Putamen (tissue), 1 donor: Measurements from ENCODE around the gene NEIL3.

Experiments
- DNase-seq: peaks from one replicate; pipeline ENCODE4 v3.0.0-alpha.2; 2016; ENCODE audit warnings: low spot score

NEIL3 gene, protein sequence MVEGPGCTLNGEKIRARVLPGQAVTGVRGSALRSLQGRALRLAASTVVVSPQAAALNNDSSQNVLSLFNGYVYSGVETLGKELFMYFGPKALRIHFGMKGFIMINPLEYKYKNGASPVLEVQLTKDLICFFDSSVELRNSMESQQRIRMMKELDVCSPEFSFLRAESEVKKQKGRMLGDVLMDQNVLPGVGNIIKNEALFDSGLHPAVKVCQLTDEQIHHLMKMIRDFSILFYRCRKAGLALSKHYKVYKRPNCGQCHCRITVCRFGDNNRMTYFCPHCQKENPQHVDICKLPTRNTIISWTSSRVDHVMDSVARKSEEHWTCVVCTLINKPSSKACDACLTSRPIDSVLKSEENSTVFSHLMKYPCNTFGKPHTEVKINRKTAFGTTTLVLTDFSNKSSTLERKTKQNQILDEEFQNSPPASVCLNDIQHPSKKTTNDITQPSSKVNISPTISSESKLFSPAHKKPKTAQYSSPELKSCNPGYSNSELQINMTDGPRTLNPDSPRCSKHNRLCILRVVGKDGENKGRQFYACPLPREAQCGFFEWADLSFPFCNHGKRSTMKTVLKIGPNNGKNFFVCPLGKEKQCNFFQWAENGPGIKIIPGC

GRCh38 chr4:177309522-177310371 lies at the start of gene NEIL3:
Gene NEIL3 (plus strand): TSS chr4:177309874. CDS start chr4:177309954, 80 bp downstream.
- peak; percentile 86 for DNase-seq

DNA sequence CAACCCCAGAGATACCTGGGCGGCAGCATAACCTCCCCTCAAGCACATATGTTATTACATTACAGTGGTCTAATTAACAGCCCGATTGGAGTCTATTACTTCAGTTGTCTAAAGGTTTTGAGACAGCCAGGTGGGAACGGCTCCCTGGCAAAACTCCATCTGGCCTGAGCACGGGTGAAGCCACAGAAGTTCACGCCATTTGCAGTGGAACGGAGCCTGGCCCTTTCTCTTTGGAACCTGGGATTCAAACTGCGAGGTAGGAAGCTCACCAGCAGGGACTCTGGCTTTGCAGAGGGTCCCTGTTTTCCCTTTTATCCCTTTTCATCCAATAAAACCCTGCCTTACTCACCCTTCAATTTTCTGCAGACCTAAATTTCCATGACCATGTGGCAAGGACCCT lies 45.9 kb upstream of the NEIL3 start:
- no peak for DNase-seq

- DNase-seq: no peak
Measured at GRCh38 chr4:177264788-177265422, 44.8 kb upstream of the NEIL3 start.

- DNase-seq: no peak
Measured at GRCh38 chr4:177265729-177266128, 43.9 kb upstream of the NEIL3 start.

- no peak for DNase-seq
Measured at GRCh38 chr4:177266506-177266905, 43.2 kb upstream of the NEIL3 start.

DNA sequence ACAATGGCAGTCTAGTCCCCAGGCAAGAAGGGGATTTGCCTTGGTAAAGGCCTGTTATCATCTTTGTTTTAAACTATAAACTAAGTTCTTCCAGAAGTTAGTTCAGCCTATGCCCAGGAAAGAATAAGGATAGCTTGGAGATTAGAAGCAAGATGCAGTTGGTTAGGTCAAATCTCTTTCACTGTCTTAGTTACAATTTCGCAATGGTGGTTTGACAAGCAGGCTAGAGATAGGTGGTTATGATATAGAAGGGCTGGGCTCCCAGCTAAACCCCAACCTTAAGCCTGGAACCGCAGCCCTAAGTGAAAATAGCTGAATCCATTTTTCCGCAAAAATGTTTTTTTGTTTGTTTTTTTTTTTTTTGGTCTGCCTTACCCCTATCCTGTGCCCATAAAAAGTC lies 41.8 kb upstream of the NEIL3 start:
- DNase-seq: no peak

- no peak for DNase-seq
Measured at GRCh38 chr4:177271091-177271490, 38.6 kb upstream of the NEIL3 start.

DNA sequence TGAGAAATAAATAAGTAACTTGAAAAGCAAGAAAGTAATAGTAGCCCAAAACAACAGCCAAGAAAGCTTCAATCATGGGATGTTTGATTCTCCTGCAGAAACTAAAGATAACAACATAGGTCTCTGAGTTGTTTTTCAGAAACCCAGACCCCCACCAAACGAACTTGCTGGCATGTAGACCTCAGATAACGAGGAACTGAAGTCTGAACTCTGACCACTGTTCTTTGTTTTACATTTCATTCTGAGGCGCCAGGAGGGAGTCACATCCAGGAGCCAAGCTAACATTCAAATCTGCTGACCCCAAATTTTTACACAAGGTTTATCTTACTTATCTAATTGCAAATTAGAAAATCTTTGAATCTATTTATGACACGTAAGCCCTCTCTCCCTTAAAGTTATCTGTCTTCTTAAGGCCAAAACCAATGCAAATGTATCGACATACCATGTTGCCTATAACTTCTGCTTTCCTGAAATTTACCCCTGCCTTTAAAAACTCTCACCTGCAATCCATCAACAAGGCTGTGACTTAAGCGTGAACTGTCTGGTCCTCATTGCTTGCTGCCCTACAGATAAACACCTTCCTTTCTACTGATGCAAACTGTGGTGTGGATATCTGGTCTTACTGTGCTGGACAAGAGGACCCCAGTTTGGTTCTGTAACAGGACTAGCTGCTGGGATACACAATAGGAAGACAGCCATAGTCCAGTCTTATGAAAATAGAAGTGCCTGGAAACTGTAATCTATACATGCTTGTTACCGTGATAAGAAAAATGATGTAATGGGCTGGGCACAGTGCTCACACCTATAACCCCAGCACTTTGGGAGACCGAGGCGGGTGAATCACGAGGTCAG lies 37.5 kb upstream of the NEIL3 start:
- no peak for DNase-seq

GRCh38 chr4:177275999-177276398 lies 33.7 kb upstream of the NEIL3 start:
- no peak for DNase-seq

DNA sequence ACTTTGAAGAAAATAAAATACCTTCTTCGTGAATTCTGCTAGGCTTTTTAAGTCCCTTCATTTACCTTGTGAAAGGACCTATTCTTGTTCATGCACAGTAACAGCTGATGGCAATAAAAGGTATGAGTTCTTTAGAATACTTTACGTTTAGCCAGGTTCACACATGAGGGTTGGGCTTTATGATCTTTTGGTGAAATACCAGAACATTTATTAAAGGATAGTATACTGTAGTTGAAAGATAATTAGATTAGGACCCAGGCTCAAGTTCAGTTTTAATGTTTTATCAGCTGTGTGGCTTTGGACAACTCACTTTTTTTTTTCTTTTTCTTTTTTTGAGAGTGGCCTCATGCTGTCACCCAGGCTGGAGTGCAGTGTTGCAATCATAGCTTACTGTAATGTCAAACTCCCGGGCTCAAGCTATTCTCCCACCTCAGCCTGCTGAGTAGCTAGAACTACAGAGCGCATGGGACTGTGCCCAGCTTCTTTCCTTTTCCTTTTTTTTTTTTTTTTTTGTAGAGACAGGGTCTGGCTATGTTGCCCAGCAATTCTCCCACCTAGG lies 28.2 kb upstream of the NEIL3 start:
- DNase-seq: no peak

DNA sequence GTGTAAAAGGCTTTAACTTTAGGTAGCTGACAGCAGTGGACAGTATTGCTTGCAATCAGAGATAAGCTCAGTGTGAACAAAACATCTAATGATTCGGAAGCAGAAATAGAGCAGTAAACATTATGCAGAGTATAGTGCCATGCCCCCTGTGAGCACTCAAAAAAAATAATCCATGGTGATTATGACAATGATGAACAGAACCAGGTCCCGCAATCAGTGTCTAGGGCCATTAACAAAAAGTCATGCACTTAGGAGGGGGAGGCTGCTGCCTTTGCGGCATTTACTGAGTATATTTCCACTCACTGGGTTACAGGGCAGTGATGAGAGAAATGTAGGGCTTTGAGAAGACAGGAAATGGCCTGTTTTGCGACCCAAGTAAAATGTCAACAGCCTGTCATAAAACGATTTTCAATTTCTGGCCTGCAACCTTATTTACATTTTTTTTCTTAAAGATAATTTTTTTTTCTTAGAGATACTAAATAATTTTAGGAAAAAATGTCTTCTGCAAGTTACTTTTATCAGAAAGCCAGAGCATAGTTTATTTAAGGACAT lies 27.3 kb upstream of the NEIL3 start:
- DNase-seq: no peak

DNA sequence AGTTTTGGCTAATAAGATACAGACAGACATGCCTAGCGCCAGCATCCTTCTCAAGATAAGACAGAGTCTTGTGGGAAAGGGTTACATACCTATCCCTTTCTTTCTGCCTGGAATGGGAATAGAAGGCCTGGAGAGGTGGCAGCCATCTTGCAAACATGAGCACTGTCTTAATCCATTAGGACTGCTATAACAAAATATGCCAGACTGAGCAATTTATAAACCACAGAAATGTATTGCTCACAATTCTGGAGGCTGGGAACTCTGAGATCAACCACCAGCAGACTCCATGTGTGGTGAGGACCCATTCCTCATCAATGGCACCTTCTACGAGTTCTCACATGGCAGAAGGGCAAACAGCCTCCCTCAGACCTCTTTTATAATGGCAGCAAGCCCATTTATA lies 26.5 kb upstream of the NEIL3 start:
- no peak for DNase-seq

DNA sequence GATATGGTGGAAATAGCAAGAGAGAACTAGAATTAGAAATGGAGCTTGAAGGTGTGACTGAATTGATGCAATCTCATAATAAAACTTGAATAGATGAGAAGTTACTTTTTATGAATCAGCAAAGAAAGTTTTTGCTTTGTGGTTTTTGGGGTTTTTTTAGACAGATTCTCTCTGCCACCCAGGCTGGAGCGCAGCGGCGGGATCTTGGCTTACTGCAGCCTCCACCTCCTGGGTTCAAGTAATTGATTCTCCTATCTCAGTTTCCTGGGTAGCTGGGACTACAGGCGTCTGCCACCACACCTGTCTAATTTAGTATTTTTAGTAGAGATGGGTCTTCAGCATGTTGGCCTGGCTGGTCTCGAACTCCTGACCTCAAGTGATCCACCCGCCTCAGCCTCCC lies 23.7 kb upstream of the NEIL3 start:
- DNase-seq: no peak

DNA sequence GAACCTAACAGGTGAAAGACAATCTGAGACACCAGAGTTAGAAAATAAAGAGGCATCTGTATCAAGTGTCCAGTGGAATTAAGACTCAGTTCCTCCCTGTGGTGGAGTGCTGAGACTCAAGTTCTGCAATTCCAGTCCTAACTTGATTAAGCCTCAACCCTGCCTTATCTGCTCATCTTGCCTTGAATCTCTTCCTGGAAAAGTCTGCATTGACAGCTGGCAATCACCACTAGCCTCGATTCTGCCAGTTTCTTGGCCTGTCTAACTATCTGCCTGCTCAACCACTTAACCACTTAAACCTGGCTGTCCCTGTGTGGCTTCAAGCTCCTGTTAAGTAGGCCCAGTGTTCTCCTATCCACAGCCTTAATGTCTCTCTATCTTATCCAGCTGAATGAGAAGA lies 22.4 kb upstream of the NEIL3 start:
- no peak for DNase-seq

- no peak for DNase-seq
Measured at GRCh38 chr4:177288335-177288734, 21.3 kb upstream of the NEIL3 start.

DNA sequence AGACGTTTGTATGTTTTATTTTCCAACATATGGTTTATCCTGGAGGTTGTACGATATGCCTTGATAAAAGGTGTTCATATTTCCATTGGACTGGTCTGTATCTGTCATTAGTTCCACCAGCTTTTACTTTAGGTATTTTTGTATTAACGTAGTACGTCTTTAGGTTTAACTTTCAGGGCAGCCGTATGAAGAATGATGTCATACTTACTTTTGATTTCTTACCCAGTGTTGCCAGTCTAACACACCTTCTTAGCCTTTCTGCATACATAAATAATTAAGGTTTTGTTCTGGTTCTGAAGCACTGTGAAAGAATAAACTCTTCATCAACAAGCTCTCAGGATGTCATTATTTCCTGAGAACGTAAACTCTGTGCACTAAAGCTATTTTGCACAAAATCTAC lies 18.9 kb upstream of the NEIL3 start:
- no peak for DNase-seq

DNA sequence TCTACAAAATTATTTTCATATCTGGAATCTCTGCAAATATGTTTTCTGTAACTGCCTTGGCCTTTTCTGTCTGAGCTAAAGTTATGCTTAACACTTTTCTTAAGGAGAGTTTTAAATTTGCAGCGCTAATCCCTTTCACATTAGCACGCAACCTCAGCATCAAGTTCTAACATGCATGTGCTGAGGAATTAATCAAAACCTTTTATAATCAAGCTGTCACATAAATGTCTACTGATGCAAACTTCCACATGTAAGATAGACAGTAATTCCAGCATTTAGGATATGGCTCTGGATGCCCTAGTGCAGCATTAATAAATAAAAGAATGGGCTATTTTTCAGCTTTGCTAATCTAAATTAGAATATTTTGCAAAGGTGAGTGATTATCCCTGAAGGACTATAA lies 17.5 kb upstream of the NEIL3 start:
- DNase-seq: no peak

DNA sequence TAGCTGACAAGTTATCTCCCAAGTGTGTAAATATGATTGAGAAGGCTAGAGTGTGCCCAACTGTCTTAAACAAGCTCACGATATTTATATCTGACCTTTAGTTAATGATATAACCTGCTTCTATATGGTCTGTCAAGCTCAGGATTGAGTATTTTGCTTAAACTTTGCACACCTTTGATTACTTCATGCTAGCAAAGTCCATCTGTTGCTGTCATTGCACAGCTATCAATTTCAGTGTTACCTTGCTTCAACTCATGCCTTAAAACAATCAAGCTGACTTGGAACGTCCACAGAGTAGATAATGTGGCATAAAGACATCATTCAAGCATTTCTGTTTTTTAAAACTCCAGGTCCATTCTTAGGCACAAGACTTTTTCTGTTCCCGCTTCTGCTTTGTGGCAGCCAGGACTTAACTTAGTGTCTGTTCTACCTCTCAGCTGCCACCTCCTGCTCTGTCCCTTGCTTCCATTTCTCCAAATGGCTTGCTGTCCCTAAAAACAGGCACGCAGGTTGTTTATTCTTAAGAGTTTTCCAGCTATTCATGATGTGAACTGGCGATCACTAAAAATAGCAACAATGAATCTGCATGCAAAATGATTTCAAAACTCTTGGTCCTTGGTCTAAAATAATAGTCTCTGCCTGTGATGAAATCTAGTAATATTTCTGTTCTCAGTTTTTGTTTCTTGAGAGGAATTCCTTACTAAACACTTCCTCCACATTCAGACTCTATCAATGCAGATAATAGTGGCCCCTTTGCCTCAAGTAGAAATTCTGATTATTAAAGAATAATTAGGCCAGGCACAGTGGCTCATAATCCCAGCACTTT lies 16.3 kb upstream of the NEIL3 start:
- DNase-seq: no peak

DNA sequence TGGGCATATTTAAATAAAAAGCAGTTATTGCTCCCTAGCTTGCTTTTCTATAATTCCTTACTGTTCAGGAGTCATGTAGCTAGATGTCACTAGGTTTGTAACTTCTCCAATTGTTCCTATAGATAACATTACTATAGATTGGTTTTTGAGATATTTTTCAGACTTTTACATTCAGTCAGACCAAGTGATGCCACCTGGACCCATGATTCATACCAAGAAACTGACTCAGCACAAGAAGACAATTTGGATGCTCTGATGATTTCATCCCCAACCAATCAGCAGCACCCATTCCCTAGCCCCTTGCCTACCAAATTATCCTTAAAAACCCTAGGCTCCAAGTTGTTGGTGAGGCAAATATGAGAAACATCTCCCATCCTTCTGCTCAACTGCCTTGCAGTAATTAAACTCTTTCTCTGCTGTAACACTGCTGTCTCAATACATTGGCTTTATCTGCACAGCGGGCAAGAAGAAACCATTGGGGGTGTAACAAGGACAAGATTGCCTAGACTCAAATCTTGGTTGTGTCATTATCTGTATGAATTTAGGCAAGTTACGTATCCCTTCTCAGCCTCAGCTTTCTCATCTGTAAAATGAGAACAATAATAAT lies 11.8 kb upstream of the NEIL3 start:
- no peak for DNase-seq
